Measurements from ENCODE around the gene GJB3.

GRCh38 chr1:34768856-34769255, 12.2 kb upstream of the GJB3 start:
- TF ChIP-seq POLR2A (IDR thresholded peaks at IDR 0.05), result no peak
- TF ChIP-seq POLR2AphosphoS5 (IDR thresholded peaks at IDR 0.05), result no peak
- TF ChIP-seq, protein P1, sequence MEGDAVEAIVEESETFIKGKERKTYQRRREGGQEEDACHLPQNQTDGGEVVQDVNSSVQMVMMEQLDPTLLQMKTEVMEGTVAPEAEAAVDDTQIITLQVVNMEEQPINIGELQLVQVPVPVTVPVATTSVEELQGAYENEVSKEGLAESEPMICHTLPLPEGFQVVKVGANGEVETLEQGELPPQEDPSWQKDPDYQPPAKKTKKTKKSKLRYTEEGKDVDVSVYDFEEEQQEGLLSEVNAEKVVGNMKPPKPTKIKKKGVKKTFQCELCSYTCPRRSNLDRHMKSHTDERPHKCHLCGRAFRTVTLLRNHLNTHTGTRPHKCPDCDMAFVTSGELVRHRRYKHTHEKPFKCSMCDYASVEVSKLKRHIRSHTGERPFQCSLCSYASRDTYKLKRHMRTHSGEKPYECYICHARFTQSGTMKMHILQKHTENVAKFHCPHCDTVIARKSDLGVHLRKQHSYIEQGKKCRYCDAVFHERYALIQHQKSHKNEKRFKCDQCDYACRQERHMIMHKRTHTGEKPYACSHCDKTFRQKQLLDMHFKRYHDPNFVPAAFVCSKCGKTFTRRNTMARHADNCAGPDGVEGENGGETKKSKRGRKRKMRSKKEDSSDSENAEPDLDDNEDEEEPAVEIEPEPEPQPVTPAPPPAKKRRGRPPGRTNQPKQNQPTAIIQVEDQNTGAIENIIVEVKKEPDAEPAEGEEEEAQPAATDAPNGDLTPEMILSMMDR (IDR thresholded peaks at IDR 0.05), result no peak
